SK-N-MC (cell line): ENCODE data around the gene MRPS18B.

ENCODE experiments used
- DNase-seq: peaks from one replicate; pipeline ENCODE4 v3.0.0-alpha.2; 2011; ENCODE audit warnings: low read depth, low spot score
- H3K27ac ChIP-seq: fragments of 200-600 bp; sonication (generic); 2 replicates; pipeline ENCODE4 v1.5.1; 2016; ENCODE audit warnings: mixed run types
- H3K36me3 ChIP-seq: fragments of 200-600 bp; sonication (generic); 2 replicates; pipeline ENCODE4 v1.6.1; 2017; ENCODE audit warnings: antibody characterized with exemption, low read length, mixed read lengths; ENCODE audit not compliant: insufficient read depth
- H3K4me3 ChIP-seq: fragments of 200-600 bp; sonication (generic); 2 replicates; pipeline ENCODE4 v1.5.1; 2016
- H3K9ac ChIP-seq: fragments of 200-600 bp; sonication (generic); 2 replicates; pipeline ENCODE4 v1.8.0; 2017; ENCODE audit warnings: mixed run types, mixed read lengths; ENCODE audit not compliant: insufficient read length
- H3K9me3 ChIP-seq: fragments of 200-600 bp; sonication (generic); 2 replicates; pipeline ENCODE4 v1.6.1; 2017; ENCODE audit warnings: low read depth, mild to moderate bottlenecking, antibody characterized with exemption, low read length, moderate library complexity, mixed read lengths
- EZH2 ChIP-seq: fragments of 200-600 bp; sonication (generic); IDR thresholded peaks from one replicate; pipeline ENCODE4 v1.6.1; 2017; ENCODE audit warnings: antibody characterized with exemption
- FOXP2 ChIP-seq: optimal IDR thresholded peaks from 2 replicates; pipeline ENCODE3; 2011; ENCODE audit warnings: mild to moderate bottlenecking, moderate library complexity; ENCODE audit not compliant: insufficient read depth; ENCODE audit errors: extremely low read length, control extremely low read depth
- POLR2AphosphoS5 ChIP-seq: IDR thresholded peaks from 2 replicates; pipeline ENCODE4 v1.6.1; 2012; ENCODE audit warnings: mild to moderate bottlenecking, low read depth, low read length, borderline replicate concordance

Gene MRPS18B

GRCh38 chr6:30599625-30600324 lies 17.9 kb upstream of the MRPS18B start:
- Histone ChIP-seq H3K9ac (no peak overlapping the region), H3K27ac (peak overlapping the region; percentile 64; the same call in 1 of the 2 replicates), H3K36me3 (peaks cover 48% of the 10 kb centered on the region), H3K9me3 (no peaks in the 10 kb centered on the region), H3K4me3 (no peak overlapping the region)
- DNase-seq = no peak
- TF ChIP-seq FOXP2 (no peak), POLR2AphosphoS5 (peak; percentile 25; the same call in 1 of the 2 replicates), EZH2 (no peak)

DNA sequence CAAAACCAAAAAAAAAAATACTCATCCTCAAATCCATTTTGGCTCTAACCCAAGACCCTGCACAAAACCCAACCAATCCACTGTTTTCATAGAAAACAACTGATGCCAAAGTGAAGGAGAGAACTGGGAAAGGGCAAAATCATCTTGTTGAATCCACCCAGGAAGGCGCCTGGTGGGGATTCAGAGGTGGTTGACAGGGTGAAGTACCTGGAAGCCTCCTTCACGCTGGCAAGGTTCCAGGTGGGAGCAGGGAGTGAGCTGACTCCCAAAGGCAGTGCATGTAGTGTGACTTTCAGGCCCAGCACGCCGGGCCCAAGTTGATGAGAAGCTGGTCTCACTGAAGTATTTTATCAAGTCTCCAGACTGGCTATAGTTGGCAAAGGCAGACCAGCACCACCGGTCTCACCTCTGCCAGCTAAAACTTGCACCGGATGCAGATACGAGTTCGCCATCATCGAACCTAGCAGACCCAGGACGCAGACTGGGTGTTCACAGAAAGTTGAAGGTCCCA lies 17.1 kb upstream of the MRPS18B start:
- H3K36me3 ChIP-seq = peaks cover 52% of the 10 kb centered on the region
- no peaks in the 10 kb centered on the region for H3K9me3 ChIP-seq
- no peak overlapping the region for H3K9ac ChIP-seq
- H3K4me3 ChIP-seq = no peak overlapping the region
- peak overlapping the region; percentile 57; the same call in 1 of the 2 replicates for H3K27ac ChIP-seq
- TF ChIP-seq EZH2 (no peak), FOXP2 (no peak), POLR2AphosphoS5 (peak; percentile 13; the same call in 1 of the 2 replicates)
- DNase-seq = no peak

DNA sequence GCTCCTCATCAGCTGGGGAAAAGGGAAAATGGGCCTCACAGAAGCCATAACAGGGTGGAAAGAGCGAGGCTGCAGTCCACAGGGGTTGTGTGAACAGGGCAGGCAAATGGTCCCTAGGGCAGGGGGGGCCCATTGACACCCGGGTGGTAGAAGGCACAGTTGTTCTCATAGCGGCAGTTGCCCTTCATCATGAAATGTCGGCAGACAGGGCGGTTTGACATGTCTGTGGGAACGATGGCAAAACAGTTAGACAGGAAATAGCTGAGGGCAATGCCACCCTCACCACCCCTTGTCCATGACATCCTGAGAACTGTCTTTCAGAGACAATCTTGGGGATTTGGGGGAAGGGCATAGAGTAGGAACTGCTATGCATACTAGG lies 16.2 kb upstream of the MRPS18B start:
- no peak for DNase-seq
- TF ChIP-seq POLR2AphosphoS5 (no peak), FOXP2 (no peak), EZH2 (no peak)
- Histone ChIP-seq H3K27ac (no peak overlapping the region), H3K36me3 (peaks cover 61% of the 10 kb centered on the region), H3K4me3 (no peak overlapping the region), H3K9ac (no peak overlapping the region), H3K9me3 (no peaks in the 10 kb centered on the region)

DNA sequence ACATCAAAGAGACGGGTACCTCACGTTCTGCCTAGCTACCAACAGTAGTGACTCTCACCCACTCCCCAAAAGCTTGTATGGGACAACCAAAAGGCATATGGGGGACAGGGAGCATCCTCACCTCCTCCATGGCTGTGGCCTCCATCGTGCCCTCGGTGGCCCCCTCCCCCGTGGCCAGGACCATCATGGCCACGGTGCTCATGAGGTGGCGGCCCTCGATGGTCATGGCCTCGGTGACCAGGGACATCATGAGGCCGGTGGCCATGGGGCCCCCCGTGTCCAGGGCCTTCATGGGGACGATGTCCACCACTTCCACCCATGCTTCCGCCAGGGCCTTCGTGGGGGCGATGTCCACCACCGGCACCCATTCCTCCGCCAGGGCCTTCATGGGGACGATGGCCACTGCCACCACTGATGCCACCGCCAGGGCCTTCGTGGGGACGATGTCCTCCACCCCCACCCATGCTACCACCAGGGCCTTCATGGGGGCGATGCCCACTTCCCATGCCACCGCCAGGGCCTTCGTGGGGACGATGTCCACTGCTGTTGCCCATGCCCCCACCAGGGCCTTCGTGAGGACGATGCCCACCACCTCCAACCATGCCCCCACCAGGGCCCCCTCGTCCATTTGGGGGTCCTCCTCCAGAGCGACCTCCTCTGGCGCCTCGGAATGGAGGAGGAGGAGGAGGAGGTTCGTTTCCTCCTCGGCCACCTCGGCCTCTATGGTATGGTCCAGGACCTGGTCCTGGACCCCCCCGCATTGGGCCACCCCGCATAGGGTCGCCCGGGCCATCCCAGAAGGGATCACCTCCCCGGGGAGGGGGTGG lies 15.6 kb upstream of the MRPS18B start:
- Histone ChIP-seq H3K4me3 (no peak overlapping the region), H3K9ac (no peak overlapping the region)

DNA sequence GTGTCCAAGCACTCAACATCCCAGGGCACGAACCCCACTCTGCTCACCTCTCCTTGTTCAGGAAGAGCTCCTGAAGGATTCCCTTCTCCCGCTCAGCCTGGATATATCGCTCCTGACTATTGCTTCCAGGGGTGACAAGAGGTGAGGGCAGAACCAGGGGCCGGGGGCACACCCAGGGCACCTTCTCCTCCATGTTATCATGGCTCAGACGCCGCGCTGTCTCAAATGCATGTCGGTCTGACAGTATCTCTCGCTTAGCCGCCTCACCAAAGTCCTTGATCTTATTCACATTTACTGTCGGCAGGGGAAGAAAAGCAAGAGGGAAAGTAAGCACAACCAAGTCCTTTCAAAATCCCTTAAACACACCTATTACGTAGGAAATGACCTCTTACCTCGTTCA lies 13.7 kb upstream of the MRPS18B start:
- DNase-seq = no peak
- Histone ChIP-seq H3K9ac (no peak overlapping the region), H3K9me3 (no peaks in the 10 kb centered on the region), H3K27ac (no peak overlapping the region), H3K4me3 (no peak overlapping the region), H3K36me3 (peaks cover 87% of the 10 kb centered on the region)
- TF ChIP-seq POLR2AphosphoS5 = no peak

More for the DNA sequence above, 15.6 kb upstream of the MRPS18B start:
- DNase-seq = no peak
- no peak for TF ChIP-seq FOXP2
- no peak for TF ChIP-seq EZH2
- no peak for TF ChIP-seq POLR2AphosphoS5
- Histone ChIP-seq H3K9me3 (no peaks in the 10 kb centered on the region), H3K36me3 (peaks cover 67% of the 10 kb centered on the region), H3K27ac (no peak overlapping the region)

- TF ChIP-seq FOXP2 (no peak), EZH2 (no peak), POLR2AphosphoS5 (no peak; the same call in 1 of the 2 replicates)
- peaks cover 54% of the 10 kb centered on the region for H3K36me3 ChIP-seq
- no peak overlapping the region for H3K4me3 ChIP-seq
- no peak overlapping the region for H3K9ac ChIP-seq
- no peak for DNase-seq
- H3K27ac ChIP-seq = no peak overlapping the region
- H3K9me3 ChIP-seq = no peaks in the 10 kb centered on the region
Measured at GRCh38 chr6:30610065-30610464, 7.6 kb upstream of the MRPS18B start.

DNA sequence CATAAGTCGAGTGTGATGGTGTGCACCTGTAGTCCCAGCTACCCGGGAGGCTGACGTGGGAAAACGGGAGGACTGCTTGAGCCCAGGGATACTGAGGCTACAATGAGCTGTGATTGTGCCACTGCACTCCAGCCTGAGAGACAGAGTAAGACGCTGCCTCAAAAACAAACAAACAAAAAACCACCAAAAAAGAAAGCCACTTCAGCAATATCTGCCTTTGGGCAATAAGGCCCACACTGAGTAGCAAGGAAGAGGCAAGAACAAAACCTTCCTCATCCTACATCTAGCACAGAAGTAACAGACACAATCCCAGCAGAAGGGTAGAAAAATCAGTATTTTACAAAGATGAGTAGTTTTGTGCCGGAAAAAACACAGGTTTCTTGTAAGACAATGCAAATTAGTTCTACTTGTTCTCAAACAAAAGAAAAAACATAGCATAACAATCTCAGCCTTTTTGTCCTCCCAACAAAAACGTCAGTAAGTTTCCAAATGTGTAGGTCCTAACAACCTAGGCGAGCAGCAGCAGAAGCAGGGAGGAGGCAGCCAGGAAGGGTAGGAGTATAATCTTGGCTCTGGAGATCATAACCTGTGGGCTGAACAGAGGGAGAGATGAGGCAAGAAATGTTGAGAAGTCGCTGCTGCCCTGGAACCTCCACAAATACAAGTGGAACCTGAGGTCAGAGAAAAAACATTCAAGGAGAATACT lies 6.3 kb upstream of the MRPS18B start:
- no peak overlapping the region for H3K9ac ChIP-seq
- H3K36me3 ChIP-seq = peaks cover 49% of the 10 kb centered on the region
- no peaks in the 10 kb centered on the region for H3K9me3 ChIP-seq
- H3K27ac ChIP-seq = peak overlapping the region; percentile 100
- no peak overlapping the region for H3K4me3 ChIP-seq
- TF ChIP-seq EZH2 (no peak), FOXP2 (no peak), POLR2AphosphoS5 (no peak)
- no peak for DNase-seq

DNA sequence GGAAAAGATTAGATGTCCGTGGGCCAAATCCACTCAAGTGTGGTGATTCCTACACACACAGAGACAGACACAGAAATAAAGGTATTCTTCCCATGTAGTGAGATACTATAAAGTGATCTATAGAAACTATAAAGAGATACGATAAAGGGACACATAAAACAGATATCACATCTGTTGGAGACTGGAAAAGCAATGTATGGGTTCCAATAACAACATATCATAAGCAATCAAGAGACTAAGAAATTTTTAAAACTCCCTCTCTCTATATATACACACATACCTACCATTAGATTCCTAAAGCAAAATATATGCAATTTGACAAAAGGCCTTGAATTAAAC lies 5.8 kb upstream of the MRPS18B start:
- no peak overlapping the region for H3K4me3 ChIP-seq
- H3K27ac ChIP-seq = peak overlapping the region; percentile 100; the same call in 1 of the 2 replicates
- no peak for TF ChIP-seq EZH2
- no peak for TF ChIP-seq POLR2AphosphoS5
- no peak for TF ChIP-seq FOXP2
- no peak overlapping the region for H3K9ac ChIP-seq
- H3K36me3 ChIP-seq = peaks cover 49% of the 10 kb centered on the region
- no peaks in the 10 kb centered on the region for H3K9me3 ChIP-seq
- DNase-seq = no peak
